ENCODE data around the gene FLRT1. TPM values are rescaled to one million over a fixed set of nuclear protein-coding genes. Genes with fewer than 3 reads are reported as not detected.

The FLRT1 gene
- total RNA-seq, 1 donor from 2014 or later, result 7.1 TPM

DNA sequence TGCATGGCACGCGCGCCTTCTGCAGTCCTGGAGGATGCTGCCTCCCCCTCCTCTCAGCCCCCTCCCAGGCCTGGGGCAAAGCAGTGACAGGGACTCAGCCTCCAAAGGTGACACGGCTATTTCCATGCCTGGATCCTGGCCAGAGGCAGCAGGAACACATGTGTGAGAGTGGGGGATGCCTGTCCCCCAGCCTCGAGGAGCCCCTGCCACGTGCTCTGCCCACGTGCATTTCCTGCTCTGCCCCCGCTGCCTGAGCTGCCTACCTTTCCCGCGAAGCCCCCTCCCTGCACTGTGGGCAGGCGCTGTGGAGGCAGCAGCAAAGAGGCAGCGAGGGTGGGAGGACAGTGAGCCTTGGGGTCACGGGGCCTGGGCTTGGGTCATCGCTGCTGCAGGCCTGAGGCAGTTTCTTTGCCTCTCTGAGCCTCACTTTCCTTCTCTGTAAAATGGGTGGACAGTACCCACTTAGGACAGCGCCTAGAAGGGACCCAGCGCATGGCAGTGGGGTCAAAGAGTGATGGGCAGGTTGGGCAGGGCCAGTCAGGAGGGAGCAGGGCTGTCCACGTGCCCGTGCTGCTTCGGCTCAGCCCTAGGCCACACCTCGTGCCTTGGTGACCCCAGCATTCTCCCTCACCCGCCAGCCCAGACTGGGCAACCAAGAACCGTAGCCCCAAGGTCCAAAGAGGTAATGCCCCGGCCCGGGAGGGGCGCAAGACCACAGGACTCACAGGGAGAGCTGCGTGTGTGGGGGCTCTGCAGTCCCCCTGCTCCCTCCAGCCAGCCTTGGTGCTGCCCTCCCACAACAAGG is 48.6 kb downstream of the FLRT1 start:
- Mint-ChIP-seq H3K9me3 (no peaks in the 10 kb centered on the region), H3K27me3 (ENCODE audit: low read depth) (peaks cover 1% of the 10 kb centered on the region), H3K4me1 (peaks cover 12% of the 10 kb centered on the region), H3K4me3 (no peak overlapping the region), H3K36me3 (peaks cover 2% of the 10 kb centered on the region), H3K27ac (no peak overlapping the region)
- no peak for DNase-seq (ENCODE audit: low spot score in 2 of 2, unreplicated experiment in 2 of 2)
- no peak for TF ChIP-seq CTCF (IDR thresholded peaks at IDR 0.05; ENCODE audit: unreplicated experiment)

- no peak overlapping the region for H3K4me3 Mint-ChIP-seq
- DNase-seq (ENCODE audit: low spot score in 2 of 2, unreplicated experiment in 2 of 2), result no peak
- peaks cover 2% of the 10 kb centered on the region for H3K36me3 Mint-ChIP-seq
- H3K27me3 Mint-ChIP-seq (ENCODE audit: low read depth), result no peaks in the 10 kb centered on the region
- H3K4me1 Mint-ChIP-seq, result peaks cover 12% of the 10 kb centered on the region
- H3K27ac Mint-ChIP-seq, result no peak overlapping the region
- H3K9me3 Mint-ChIP-seq, result no peaks in the 10 kb centered on the region
- TF ChIP-seq CTCF (IDR thresholded peaks at IDR 0.05; ENCODE audit: unreplicated experiment), result no peak
Observed at GRCh38 chr11:64084951-64085710, 49.4 kb downstream of the FLRT1 start.

Other genes with a start within 250 kb of the FLRT1 start
- gene SPINDOC, start 222.5 kb upstream of the FLRT1 start, total RNA-seq, result 55.5 to 63.7 TPM (median 60.1 TPM) in 3 replicates
- gene MARK2, start 196.8 kb upstream of the FLRT1 start, total RNA-seq, result 48.8 to 51.5 TPM (median 51.2 TPM) in 3 replicates
- gene RCOR2, start 118.8 kb upstream of the FLRT1 start, total RNA-seq, result 28.6 to 33.7 TPM (median 30.6 TPM) in 3 replicates
- 50.7 to 53.7 TPM (median 51.4 TPM) in 3 replicates for gene NAA40, start 96.9 kb upstream of the FLRT1 start, total RNA-seq
- 169 to 178 TPM (median 177 TPM) in 3 replicates for gene COX8A, start 61.3 kb upstream of the FLRT1 start, total RNA-seq
- gene OTUB1, start 49.5 kb upstream of the FLRT1 start, total RNA-seq, result 98.0 to 99.7 TPM (median 98.7 TPM) in 3 replicates
- gene MACROD1, start 130.2 kb downstream of the FLRT1 start, total RNA-seq, result 39.0 to 44.0 TPM (median 39.4 TPM) in 3 replicates
- gene STIP1, start 150.2 kb downstream of the FLRT1 start, total RNA-seq, result 127 to 133 TPM (median 131 TPM) in 3 replicates
- gene FERMT3, start 170.8 kb downstream of the FLRT1 start, total RNA-seq, result 4.8 to 8.4 TPM (median 5.9 TPM) in 3 replicates
- gene TRPT1, start 190.3 kb downstream of the FLRT1 start, total RNA-seq, result 38.9 to 41.1 TPM (median 40.9 TPM) in 3 replicates
- gene NUDT22, start 190.3 kb downstream of the FLRT1 start, total RNA-seq, result 31.9 to 35.6 TPM (median 33.7 TPM) in 3 replicates
- 43.6 to 49.4 TPM (median 45.0 TPM) in 3 replicates for gene DNAJC4, start 194.6 kb downstream of the FLRT1 start, total RNA-seq
- gene VEGFB, start 198.7 kb downstream of the FLRT1 start, total RNA-seq, result 83.2 to 90.1 TPM (median 85.8 TPM) in 3 replicates
- 35.5 to 40.2 TPM (median 36.4 TPM) in 3 replicates for gene FKBP2, start 205.2 kb downstream of the FLRT1 start, total RNA-seq
- 119 to 131 TPM (median 124 TPM) in 3 replicates for gene PPP1R14B, start 211.0 kb downstream of the FLRT1 start, total RNA-seq
- 34.9 to 35.7 TPM (median 35.7 TPM) in 3 replicates for gene PLCB3, start 215.6 kb downstream of the FLRT1 start, total RNA-seq
- gene BAD, start 248.7 kb downstream of the FLRT1 start, total RNA-seq, result 50.2 to 53.1 TPM (median 52.2 TPM) in 3 replicates
- gene GPR137, start 249.9 kb downstream of the FLRT1 start, total RNA-seq, result 43.8 to 45.1 TPM (median 44.6 TPM) in 3 replicates